ENCODE results near the gene ZNF550. TPM values are rescaled to one million over a fixed set of nuclear protein-coding genes. Genes with fewer than 3 reads are reported as not detected.
"Not testable (repeated sequence)": the region's sequence is repeated elsewhere in the genome, so short reads cannot be mapped to it uniquely, and the experiment has no call there.

The ZNF550 gene
- total and polyA plus RNA-seq, 2 donors (not counting 1 experiment from before 2014, with no cell fraction given): 18.0 to 31.1 TPM

GRCh38 chr19:57527136-57527881 is 32.4 kb downstream of the ZNF550 start, which contains the start of gene ZNF549:
ZNF549 (plus strand) TSS chr19:57527356; CDS start chr19:57527574, 218 bp downstream.
- H3K27me3 Mint-ChIP-seq: no peaks in the 10 kb centered on the region
- Histone ChIP-seq H3K4me2 (replicated peaks; ENCODE audit: low read depth, low read length, poor library complexity, severe bottlenecking) (peak within 1 kb of the TSS; percentile 86), H3K79me2 (ENCODE audit: control insufficient read depth, insufficient read depth, low read length) (peaks cover 36% of the 10 kb centered on the region), H2AFZ (ENCODE audit: insufficient read depth, low read depth, low read length, poor library complexity, severe bottlenecking) (peak within 1 kb of the TSS; percentile 99), H3K9me3 (ENCODE audit: control extremely low read depth in 1 of 3, control insufficient read depth in 2 of 3, insufficient read depth in 1 of 3, low read length in 2 of 3) (peaks cover 1 to 2% (median 2%) of the 10 kb centered on the region in 3 donors), H3K4me1 (ENCODE audit: control insufficient read depth in 2 of 2, insufficient read depth in 2 of 2, low read length in 2 of 2) (peaks cover 10 to 17% of the 10 kb centered on the region in 2 donors), H3K27me3 (replicated peaks in 1 of 4; ENCODE audit: control extremely low read depth in 1 of 4, control insufficient read depth in 3 of 4, insufficient read depth in 4 of 4, low read length in 3 of 4) (no peaks in the 10 kb centered on the region), H3K9ac (ENCODE audit: low read length) (peak within 1 kb of the TSS; percentile 82), H3K36me3 (replicated peaks in 1 of 2; ENCODE audit: control extremely low read depth in 1 of 2, control insufficient read depth in 1 of 2, extremely low read depth in 1 of 2, insufficient read depth in 2 of 2, low read length in 1 of 2) (peaks cover 5 to 12% of the 10 kb centered on the region in 2 experiments), H3K4me3 (ENCODE audit: control extremely low read depth in 1 of 5, extremely low read depth in 1 of 5, insufficient read depth in 1 of 5, low read depth in 2 of 5, low read length in 4 of 5) (peak within 1 kb of the TSS; percentile 68 to 93 (median 92)), H4K20me1 (ENCODE audit: control insufficient read depth, insufficient read depth, low read length, poor library complexity, severe bottlenecking) (no peaks in the 10 kb centered on the region), H3K27ac (ENCODE audit: low read length in 2 of 2) (peak within 1 kb of the TSS; percentile 84 to 89)
- intact Hi-C loops (cut with micrococcal nuclease): loop anchor here (1.0 to 2.0 kb wide), 10 partner anchors 28 to 655 kb away; partner anchors contain the start of genes ZNF134, ZNF416, ZNF419 and ZNF460
- CTCF ChIA-PET: no interaction called here
- peak; percentile 93 for DNase-seq
- WGBS (ENCODE audit: insufficient coverage): 2% methylated on average over 64 of the region's 64 CpGs
- peak within 1 kb of the TSS; percentile 91 for H3K27ac Mint-ChIP-seq
- ATAC-seq (ENCODE audit: low read depth): peak; percentile 99
- peaks cover 2% of the 10 kb centered on the region for H3K9me3 Mint-ChIP-seq (ENCODE audit: insufficient read depth)
- H3K4me1 Mint-ChIP-seq: peaks cover 22% of the 10 kb centered on the region
- H3K4me3 Mint-ChIP-seq: peak within 1 kb of the TSS; percentile 91
- no peak for TF ChIP-seq EZH2 (IDR thresholded peaks at IDR 0.05; ENCODE audit: borderline replicate concordance, insufficient read depth, low read depth, low read length, poor library complexity, severe bottlenecking)
- TF ChIP-seq CTCF (IDR thresholded peaks at IDR 0.05): no peak
- POLR2A ChIA-PET: interaction anchor here (0.8 kb wide), 1 partner anchor 28 kb away, joined by 4 read pairs; the partner anchor contains the start of gene ZNF773

GRCh38 chr19:57518021-57518420 is 41.6 kb downstream of the ZNF550 start:
- not testable (repeated sequence) for H3K27ac Mint-ChIP-seq

More at GRCh38 chr19:57518021-57518420, 41.6 kb downstream of the ZNF550 start:
- H3K9me3 Mint-ChIP-seq (ENCODE audit: insufficient read depth): peaks cover 13% of the 10 kb centered on the region
- H3K9me3 ChIP-seq (ENCODE audit: control extremely low read depth in 1 of 3, control insufficient read depth in 2 of 3, insufficient read depth in 1 of 3, low read length in 2 of 3): peaks cover 7 to 28% (median 15%) of the 10 kb centered on the region in 3 donors
- H3K4me1 Mint-ChIP-seq; H3K4me3 Mint-ChIP-seq; H3K27me3 ChIP-seq (replicated peaks in 1 of 4; ENCODE audit: control extremely low read depth in 1 of 4, control insufficient read depth in 3 of 4, insufficient read depth in 4 of 4, low read length in 3 of 4); ATAC-seq (ENCODE audit: low read depth); H3K9ac ChIP-seq (ENCODE audit: low read length); H2AFZ ChIP-seq (ENCODE audit: insufficient read depth, low read depth, low read length, poor library complexity, severe bottlenecking); H3K27me3 Mint-ChIP-seq; intact Hi-C loops (cut with micrococcal nuclease); CTCF ChIA-PET; H3K79me2 ChIP-seq (ENCODE audit: control insufficient read depth, insufficient read depth, low read length); H3K4me3 ChIP-seq (ENCODE audit: control extremely low read depth in 1 of 5, extremely low read depth in 1 of 5, insufficient read depth in 1 of 5, low read depth in 2 of 5, low read length in 4 of 5); H3K4me1 ChIP-seq (ENCODE audit: control insufficient read depth in 2 of 2, insufficient read depth in 2 of 2, low read length in 2 of 2); DNase-seq; H3K27ac ChIP-seq (ENCODE audit: low read length in 2 of 2); H3K4me2 ChIP-seq (replicated peaks; ENCODE audit: low read depth, low read length, poor library complexity, severe bottlenecking); POLR2A ChIA-PET; H4K20me1 ChIP-seq (ENCODE audit: control insufficient read depth, insufficient read depth, low read length, poor library complexity, severe bottlenecking): not testable (repeated sequence)
- peaks cover 5 to 23% of the 10 kb centered on the region in 2 experiments for H3K36me3 ChIP-seq (replicated peaks in 1 of 2; ENCODE audit: control extremely low read depth in 1 of 2, control insufficient read depth in 1 of 2, extremely low read depth in 1 of 2, insufficient read depth in 2 of 2, low read length in 1 of 2)
- WGBS (ENCODE audit: insufficient coverage): 92% methylated on average over 2 of the region's 4 CpGs

All from B cell (primary cell).